Measurements from ENCODE around the gene ARHGEF2.

Gene ARHGEF2

DNA sequence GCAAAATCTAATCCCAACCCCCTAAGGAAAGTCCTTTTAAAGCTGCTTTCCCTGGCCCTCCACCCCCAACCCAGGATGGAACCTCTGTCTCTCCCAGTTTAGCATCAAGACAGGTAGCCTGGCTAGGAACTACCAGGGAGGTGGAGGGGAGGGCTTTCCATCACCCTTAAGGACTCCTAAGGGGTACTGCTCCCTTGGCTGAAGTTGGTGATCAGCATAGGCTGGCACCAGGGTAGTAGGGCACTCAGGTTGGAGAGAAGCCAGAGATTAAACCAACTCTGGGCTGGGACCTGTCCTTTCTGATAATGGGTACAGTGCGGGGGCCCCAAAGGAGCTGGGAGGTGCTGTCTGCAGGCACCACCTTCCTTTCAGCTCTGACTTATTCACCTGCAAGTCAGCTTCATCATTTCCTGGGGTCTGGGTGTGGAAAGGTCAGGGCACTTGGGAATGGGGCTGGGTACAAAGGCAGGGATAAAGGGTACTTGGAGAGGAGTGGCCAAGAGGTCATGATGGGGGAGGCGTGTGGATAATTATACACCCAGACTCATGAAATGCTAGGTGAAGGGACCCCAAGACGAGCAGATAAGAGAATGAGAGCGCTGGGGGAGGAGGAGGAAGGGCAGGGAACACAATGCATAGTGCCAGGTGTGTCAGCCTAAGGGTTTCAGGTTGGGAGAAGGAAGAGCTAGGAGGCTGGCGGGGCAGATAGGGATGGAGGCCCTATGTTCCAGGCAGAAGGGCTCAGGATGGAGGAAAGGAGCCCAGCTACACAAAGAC is 1.2 kb downstream of the ARHGEF2 start:
- peak overlapping the region; percentile 87 for H3K4me3 ChIP-seq (replicated peaks; ENCODE audit: low read depth, low read length)
- TF ChIP-seq, protein P1, sequence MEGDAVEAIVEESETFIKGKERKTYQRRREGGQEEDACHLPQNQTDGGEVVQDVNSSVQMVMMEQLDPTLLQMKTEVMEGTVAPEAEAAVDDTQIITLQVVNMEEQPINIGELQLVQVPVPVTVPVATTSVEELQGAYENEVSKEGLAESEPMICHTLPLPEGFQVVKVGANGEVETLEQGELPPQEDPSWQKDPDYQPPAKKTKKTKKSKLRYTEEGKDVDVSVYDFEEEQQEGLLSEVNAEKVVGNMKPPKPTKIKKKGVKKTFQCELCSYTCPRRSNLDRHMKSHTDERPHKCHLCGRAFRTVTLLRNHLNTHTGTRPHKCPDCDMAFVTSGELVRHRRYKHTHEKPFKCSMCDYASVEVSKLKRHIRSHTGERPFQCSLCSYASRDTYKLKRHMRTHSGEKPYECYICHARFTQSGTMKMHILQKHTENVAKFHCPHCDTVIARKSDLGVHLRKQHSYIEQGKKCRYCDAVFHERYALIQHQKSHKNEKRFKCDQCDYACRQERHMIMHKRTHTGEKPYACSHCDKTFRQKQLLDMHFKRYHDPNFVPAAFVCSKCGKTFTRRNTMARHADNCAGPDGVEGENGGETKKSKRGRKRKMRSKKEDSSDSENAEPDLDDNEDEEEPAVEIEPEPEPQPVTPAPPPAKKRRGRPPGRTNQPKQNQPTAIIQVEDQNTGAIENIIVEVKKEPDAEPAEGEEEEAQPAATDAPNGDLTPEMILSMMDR (IDR thresholded peaks at IDR 0.05; ENCODE audit: low read length, missing control alignments) = no peak
- DNase-seq (ENCODE audit: low read depth) = no peak

GRCh38 chr1:155976062-155976912 is 2.1 kb downstream of the ARHGEF2 start:
- TF ChIP-seq, protein P1 (IDR thresholded peaks at IDR 0.05; ENCODE audit: low read length, missing control alignments) = no peak
- peak; percentile 68 for DNase-seq (ENCODE audit: low read depth)
- peak overlapping the region; percentile 87 for H3K4me3 ChIP-seq (replicated peaks; ENCODE audit: low read depth, low read length)

- peak overlapping the region; percentile 87 for H3K4me3 ChIP-seq (replicated peaks; ENCODE audit: low read depth, low read length)
- TF ChIP-seq, protein P1 (IDR thresholded peaks at IDR 0.05; ENCODE audit: low read length, missing control alignments) = no peak
- DNase-seq (ENCODE audit: low read depth) = no peak
Observed at GRCh38 chr1:155975375-155976061, 2.8 kb downstream of the ARHGEF2 start.

DNA sequence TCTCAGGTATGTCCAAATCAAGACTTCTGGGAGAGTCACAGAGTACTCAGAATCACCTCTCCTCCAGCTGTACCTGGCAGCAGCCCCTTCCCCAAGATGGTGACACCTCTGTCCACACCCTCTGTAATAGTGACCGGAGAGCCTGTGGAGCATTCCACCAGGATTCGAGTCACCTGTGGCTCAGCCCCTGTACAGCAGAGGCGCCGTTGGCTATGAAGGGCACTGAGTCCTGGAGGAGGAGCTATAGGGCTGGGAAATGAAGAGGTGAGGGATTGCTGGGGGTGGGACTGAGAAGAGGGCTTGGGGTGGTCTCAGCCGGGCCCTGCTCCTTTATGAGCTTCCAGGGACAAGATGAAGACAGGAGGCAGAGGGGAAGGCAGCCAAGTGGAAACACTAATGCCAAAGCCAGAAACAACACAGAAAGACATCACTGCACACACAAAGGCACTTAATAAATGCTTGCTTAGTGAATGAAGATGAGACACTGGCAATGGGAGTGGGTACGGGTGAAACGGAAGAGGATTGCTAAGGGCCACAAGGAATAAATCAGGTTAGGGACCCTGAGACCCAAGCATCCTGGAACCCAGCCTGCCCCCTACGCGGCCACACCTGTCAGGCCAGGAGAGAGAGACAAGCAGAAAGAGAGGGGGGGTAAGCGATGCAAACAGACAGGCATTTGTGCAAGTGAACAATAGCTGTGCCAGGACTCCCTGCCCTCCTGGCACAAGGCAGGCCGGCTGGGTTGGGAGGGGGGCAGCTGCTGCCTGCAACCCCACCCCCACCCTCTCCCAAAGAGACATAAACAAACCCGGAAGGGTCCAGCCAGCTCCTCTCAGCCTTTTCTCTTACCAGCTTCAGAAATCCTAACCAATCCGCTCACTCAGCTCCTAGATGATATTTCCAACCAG is 3.9 kb downstream of the ARHGEF2 start:
- peak overlapping the region; percentile 87 for H3K4me3 ChIP-seq (replicated peaks; ENCODE audit: low read depth, low read length)
- no peak for DNase-seq (ENCODE audit: low read depth)
- TF ChIP-seq, protein P1 (IDR thresholded peaks at IDR 0.05; ENCODE audit: low read length, missing control alignments) = no peak

- DNase-seq (ENCODE audit: low read depth) = no peak
- H3K4me3 ChIP-seq (replicated peaks; ENCODE audit: low read depth, low read length) = no peak overlapping the region
- TF ChIP-seq, protein P1 (IDR thresholded peaks at IDR 0.05; ENCODE audit: low read length, missing control alignments) = no peak
Observed at GRCh38 chr1:155973723-155974122, 4.6 kb downstream of the ARHGEF2 start.

Data from fibroblast of pulmonary artery (primary cell).